ENCODE results near the gene PNPLA8.
"Not testable (repeated sequence)": the region's sequence is repeated elsewhere in the genome, so short reads cannot be mapped to it uniquely, and the experiment has no call there.

Gene PNPLA8

DNA sequence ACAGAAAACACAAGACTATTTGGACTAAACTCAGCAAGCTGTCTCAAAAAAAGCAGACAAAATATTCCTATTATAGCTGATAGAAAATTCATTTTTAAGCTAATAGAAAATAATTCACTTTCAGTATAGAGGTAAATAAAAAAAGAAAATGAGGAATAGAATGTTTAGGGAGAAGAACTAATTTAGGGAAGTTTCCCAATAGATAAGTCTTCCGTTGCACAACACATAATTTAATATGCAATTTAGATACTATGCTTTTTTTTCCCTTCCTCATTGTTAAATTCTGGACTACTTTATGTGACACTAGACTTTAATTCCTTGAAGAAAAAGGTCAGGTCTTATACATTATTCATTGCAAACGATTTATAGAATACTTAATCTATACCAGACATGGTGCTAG is 10.3 kb downstream of the PNPLA8 start:
- no peaks in the 10 kb centered on the region for H3K27me3 Mint-ChIP-seq (ENCODE audit: low read depth)
- no peaks in the 10 kb centered on the region for H3K4me1 Mint-ChIP-seq
- H3K4me3 Mint-ChIP-seq = no peak overlapping the region
- no peaks in the 10 kb centered on the region for H3K9me3 Mint-ChIP-seq
- peaks cover 61% of the 10 kb centered on the region for H3K36me3 Mint-ChIP-seq (ENCODE audit: low read depth)
- H3K27ac Mint-ChIP-seq = no peak overlapping the region
- TF ChIP-seq, protein P1, sequence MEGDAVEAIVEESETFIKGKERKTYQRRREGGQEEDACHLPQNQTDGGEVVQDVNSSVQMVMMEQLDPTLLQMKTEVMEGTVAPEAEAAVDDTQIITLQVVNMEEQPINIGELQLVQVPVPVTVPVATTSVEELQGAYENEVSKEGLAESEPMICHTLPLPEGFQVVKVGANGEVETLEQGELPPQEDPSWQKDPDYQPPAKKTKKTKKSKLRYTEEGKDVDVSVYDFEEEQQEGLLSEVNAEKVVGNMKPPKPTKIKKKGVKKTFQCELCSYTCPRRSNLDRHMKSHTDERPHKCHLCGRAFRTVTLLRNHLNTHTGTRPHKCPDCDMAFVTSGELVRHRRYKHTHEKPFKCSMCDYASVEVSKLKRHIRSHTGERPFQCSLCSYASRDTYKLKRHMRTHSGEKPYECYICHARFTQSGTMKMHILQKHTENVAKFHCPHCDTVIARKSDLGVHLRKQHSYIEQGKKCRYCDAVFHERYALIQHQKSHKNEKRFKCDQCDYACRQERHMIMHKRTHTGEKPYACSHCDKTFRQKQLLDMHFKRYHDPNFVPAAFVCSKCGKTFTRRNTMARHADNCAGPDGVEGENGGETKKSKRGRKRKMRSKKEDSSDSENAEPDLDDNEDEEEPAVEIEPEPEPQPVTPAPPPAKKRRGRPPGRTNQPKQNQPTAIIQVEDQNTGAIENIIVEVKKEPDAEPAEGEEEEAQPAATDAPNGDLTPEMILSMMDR (IDR thresholded peaks at IDR 0.05; ENCODE audit: unreplicated experiment in 3 of 3) = no peak

DNA sequence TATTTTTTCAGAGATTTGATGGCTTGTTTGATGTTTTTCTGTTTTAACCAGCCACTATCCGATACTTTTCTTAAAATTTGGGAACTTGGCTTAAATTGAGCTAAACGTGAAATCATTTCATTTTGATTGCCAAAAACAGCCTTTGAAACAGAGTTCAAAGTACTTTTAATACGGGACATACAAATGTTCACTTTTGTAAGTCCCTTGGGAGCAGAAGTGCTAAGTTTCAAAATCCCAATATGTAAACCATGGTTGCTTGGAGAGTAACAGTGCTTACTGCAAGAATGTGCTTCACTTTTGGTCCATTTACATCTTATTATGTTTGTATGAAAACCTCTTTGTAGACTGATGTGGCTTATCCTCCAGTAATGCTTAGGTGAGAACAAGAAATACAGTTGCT is 10.9 kb downstream of the PNPLA8 start:
- Mint-ChIP-seq H3K36me3 (ENCODE audit: low read depth) (peaks cover 63% of the 10 kb centered on the region), H3K27me3 (ENCODE audit: low read depth) (no peaks in the 10 kb centered on the region), H3K4me3 (no peak overlapping the region), H3K27ac (no peak overlapping the region), H3K9me3 (no peaks in the 10 kb centered on the region), H3K4me1 (no peaks in the 10 kb centered on the region)
- TF ChIP-seq, protein P1 (IDR thresholded peaks at IDR 0.05; ENCODE audit: unreplicated experiment in 3 of 3) = no peak

GRCh38 chr7:108511939-108512338 is 14.0 kb downstream of the PNPLA8 start:
- no peaks in the 10 kb centered on the region for H3K4me1 Mint-ChIP-seq
- TF ChIP-seq, protein P1 (IDR thresholded peaks at IDR 0.05; ENCODE audit: unreplicated experiment in 3 of 3) = no peak
- H3K27ac Mint-ChIP-seq = no peak overlapping the region
- H3K36me3 Mint-ChIP-seq (ENCODE audit: low read depth) = peaks cover 45% of the 10 kb centered on the region
- H3K9me3 Mint-ChIP-seq = no peaks in the 10 kb centered on the region
- H3K27me3 Mint-ChIP-seq (ENCODE audit: low read depth) = no peaks in the 10 kb centered on the region
- H3K4me3 Mint-ChIP-seq = no peak overlapping the region

DNA sequence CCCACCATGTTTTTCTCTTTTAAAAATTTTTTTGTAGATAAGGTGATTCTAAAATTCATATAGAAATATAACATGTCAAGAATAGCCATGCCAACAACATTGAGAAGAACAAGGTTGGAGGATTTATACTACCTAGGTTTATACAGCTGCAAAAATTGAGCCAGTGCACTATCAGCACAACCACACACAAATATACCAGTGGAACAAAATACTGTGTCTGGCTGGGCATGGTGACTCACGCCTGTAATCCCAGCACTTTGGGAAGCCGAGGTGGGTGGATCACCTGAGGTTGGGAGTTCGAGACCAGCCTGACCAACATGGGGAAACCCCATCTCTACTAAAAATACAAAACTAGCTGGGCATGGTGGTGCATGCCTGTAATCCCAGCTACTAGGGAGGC is 21.4 kb downstream of the PNPLA8 start:
- H3K9me3 Mint-ChIP-seq; H3K27me3 Mint-ChIP-seq (ENCODE audit: low read depth): not testable (repeated sequence)
- H3K4me1 Mint-ChIP-seq = peaks cover 15% of the 10 kb centered on the region

GRCh38 chr7:108503112-108504026 is 22.6 kb downstream of the PNPLA8 start:
- H3K36me3 Mint-ChIP-seq (ENCODE audit: low read depth) = peaks cover 53% of the 10 kb centered on the region
- no peak overlapping the region for H3K4me3 Mint-ChIP-seq
- H3K27me3 Mint-ChIP-seq (ENCODE audit: low read depth) = no peaks in the 10 kb centered on the region

More for the DNA sequence above, 21.4 kb downstream of the PNPLA8 start:
- peaks cover 46% of the 10 kb centered on the region for H3K36me3 Mint-ChIP-seq (ENCODE audit: low read depth)
- not testable (repeated sequence) for H3K27ac Mint-ChIP-seq, H3K4me3 Mint-ChIP-seq

GRCh38 chr7:108499566-108499965 is 26.4 kb downstream of the PNPLA8 start:
- Mint-ChIP-seq H3K4me3 (no peak overlapping the region), H3K27me3 (ENCODE audit: low read depth) (no peaks in the 10 kb centered on the region), H3K9me3 (no peaks in the 10 kb centered on the region), H3K4me1 (peaks cover 20% of the 10 kb centered on the region), H3K36me3 (ENCODE audit: low read depth) (peaks cover 45% of the 10 kb centered on the region), H3K27ac (peak overlapping the region; percentile 31 to 48 (median 33))
- TF ChIP-seq, protein P1 (IDR thresholded peaks at IDR 0.05; ENCODE audit: unreplicated experiment in 3 of 3) = no peak

More at GRCh38 chr7:108503112-108504026, 22.6 kb downstream of the PNPLA8 start:
- TF ChIP-seq, protein P1 (IDR thresholded peaks at IDR 0.05; ENCODE audit: unreplicated experiment in 3 of 3) = no peak
- peaks cover 20% of the 10 kb centered on the region for H3K4me1 Mint-ChIP-seq
- peak overlapping the region; percentile 54 to 88 (median 62) for H3K27ac Mint-ChIP-seq
- H3K9me3 Mint-ChIP-seq = no peaks in the 10 kb centered on the region

All from nephron (organoid).